ENCODE measurements around the gene KREMEN1. TPM values are rescaled to one million over a fixed set of nuclear protein-coding genes. Genes with fewer than 3 reads are reported as not detected.

The KREMEN1 gene
- total RNA-seq, 1 experiment from 2014 or later, result 2.4 TPM

DNA sequence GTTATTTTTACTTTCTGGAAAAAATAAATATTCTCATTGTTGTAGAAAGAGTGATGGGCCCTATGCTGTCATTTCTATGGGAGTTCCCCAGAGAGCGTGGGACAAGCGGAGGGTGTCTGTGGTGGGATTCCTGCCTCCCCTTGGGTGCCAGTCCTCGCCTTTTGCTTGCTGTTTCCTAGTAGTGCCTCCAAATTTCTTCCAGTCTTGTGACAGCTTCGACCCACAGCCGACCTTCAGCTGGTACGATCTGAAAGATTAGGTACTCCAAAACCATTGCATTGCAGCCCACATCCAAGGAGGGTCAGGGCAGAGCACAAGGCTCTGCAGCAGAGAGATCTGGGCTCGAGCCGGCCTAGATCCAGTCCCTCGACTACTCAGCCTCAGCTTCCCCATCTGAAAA lies 73.9 kb downstream of the KREMEN1 start:
- Histone ChIP-seq H3K4me3 (no peak overlapping the region), H3K36me3 (no peaks in the 10 kb centered on the region), H3K27me3 (no peaks in the 10 kb centered on the region), H3K9me3 (no peaks in the 10 kb centered on the region)
- DNase-seq, result no peak

DNA sequence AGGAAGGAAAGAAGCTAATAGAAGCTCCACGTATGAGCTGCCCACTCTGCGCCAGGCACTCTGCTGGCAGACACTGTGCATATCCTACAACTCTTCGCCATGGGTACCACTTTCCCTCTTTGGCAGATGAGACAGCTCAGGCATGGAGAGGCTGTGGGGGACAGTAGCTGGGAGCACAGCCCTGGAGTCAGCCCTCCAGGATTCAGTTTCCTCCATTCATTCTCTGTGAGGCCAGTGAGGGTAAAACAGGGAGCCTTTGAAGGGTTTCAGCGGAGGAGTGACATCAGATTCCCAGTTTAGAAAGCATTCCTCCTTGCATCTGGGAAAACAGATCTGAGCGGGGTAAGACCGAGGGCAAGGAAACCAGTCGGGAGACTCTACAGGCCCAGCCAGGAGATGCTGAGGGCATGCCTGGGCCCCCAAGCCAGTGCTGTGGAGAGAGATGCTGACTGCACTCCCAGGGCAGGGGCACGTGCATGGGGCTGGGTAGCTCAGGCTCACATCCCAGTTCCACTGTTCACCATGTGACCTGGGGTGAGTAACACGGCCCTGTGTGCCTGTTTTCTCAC lies 74.6 kb downstream of the KREMEN1 start:
- Histone ChIP-seq H3K4me3 (no peak overlapping the region), H3K36me3 (no peaks in the 10 kb centered on the region), H3K9me3 (no peaks in the 10 kb centered on the region), H3K27me3 (no peaks in the 10 kb centered on the region)
- DNase-seq, result no peak

DNA sequence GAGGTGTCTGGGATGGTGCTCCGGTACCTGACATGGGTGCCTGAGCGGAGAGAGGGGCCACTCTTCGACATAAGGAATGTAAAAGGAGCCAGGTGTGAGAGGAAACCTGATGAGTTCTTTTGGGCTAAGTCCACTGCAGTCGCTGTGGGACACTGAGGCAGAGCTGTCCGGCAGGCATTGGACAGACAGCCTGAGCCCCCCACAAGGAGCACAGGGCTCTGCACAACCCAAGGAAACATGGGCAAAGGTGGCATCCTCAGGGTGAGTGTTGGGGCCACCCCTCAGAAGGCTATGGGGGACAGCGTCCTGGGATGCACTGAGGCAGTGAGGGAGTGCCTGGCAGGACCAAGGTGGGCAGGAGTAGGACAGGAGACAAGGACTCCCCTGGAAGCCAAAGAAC lies 75.2 kb downstream of the KREMEN1 start:
- DNase-seq, result no peak
- H3K4me3 ChIP-seq, result no peak overlapping the region
- H3K9me3 ChIP-seq, result no peaks in the 10 kb centered on the region
- H3K36me3 ChIP-seq, result no peaks in the 10 kb centered on the region
- no peaks in the 10 kb centered on the region for H3K27me3 ChIP-seq

DNA sequence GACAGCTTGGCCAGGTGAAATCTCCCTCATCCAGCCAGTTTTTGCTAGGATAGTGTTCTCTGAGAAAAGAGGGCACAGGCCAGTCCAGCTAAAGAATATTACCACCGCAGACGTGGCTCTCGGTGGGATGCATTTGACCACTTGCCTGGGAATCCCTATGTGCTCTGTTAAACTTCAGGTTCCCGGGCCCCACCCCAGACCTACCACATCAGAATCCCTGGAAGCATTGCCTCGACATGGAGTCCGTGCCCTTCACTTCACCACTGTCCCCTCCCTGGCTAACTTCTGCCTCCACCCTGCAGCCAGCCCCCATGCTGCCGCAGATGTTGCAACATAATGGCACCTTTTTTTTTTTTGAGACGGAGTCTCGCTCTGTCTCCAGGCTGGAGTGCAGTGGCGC lies 76.0 kb downstream of the KREMEN1 start:
- no peak for DNase-seq
- Histone ChIP-seq H3K4me3 (no peak overlapping the region), H3K9me3 (no peaks in the 10 kb centered on the region), H3K27me3 (no peaks in the 10 kb centered on the region), H3K36me3 (no peaks in the 10 kb centered on the region)

DNA sequence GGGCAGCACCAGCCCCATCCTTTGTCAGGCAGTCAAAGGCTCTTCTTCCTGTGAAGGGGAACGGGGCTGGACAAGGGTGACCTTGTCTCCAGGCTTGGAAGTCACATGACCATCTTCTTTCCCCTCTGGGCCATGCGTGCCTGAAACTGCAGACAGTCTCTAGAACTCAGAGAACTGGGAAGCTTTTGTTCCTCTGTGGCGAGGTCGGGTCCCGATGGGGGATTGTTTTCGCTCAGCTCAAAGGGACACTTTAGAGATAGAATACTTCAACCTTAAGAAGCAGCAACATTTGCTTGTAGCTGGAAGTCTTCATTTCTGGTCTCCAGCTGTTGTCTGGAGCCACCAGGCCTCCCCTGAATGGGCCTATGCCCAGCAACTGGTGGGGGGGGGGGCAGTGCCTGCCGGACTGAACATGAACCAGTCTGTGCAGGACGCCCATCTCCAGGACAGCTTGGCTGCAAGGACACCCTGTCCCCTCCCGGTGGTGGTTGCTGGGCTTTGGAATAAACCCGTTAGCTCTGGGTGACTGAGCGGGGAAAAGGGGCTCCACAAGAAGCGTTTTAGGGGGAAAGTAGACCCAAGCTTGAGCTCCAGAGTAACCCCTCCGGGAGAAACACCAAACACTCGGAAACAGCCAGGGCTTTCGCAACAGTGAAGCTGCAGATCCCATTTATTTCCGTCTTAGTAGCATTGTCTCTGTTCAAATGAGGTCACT lies 77.2 kb downstream of the KREMEN1 start:
- H3K27me3 ChIP-seq, result no peaks in the 10 kb centered on the region
- H3K9me3 ChIP-seq, result no peaks in the 10 kb centered on the region
- DNase-seq, result no peak
- no peaks in the 10 kb centered on the region for H3K36me3 ChIP-seq
- no peak overlapping the region for H3K4me3 ChIP-seq

DNA sequence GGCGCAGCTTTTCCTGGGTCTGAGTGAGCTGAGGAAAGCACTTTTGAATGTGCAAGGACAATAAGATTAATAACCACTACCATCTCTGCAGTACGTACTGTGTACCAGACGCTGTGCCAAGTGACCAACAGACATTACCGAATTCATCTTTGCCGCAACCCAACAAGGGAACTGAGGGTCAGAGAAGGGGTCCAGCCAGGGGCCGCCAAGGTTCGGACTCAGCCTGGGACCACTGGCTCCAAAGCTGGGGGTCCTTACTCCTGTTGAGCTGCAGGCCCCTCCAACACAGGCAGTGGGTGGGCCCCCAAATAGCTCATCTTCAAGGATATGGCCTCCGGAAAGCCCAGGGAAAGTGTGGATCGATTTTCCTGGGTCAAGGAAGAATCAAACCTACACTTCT lies 77.9 kb downstream of the KREMEN1 start:
- Histone ChIP-seq H3K36me3 (no peaks in the 10 kb centered on the region), H3K9me3 (no peaks in the 10 kb centered on the region), H3K4me3 (no peak overlapping the region), H3K27me3 (no peaks in the 10 kb centered on the region)
- DNase-seq, result no peak

DNA sequence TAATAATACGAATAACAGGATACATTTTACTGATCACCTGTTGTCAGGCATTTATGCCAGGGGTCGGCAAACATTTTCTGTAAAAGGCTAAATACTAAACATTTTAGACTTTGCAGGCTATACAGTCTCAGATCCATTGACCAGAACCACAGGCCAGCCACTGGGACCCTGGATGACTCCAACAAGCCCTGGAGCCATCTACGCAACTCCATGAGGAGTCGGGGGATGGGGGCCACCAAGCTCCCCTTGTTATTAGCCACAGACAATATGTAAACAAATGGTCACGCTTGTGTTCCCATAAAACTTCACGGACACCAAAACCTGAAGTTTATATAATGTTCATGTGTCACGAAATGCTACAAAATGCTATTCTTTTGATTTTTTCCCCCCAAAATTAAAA lies 78.5 kb downstream of the KREMEN1 start:
- Histone ChIP-seq H3K4me3 (no peak overlapping the region), H3K9me3 (no peaks in the 10 kb centered on the region), H3K36me3 (no peaks in the 10 kb centered on the region), H3K27me3 (no peaks in the 10 kb centered on the region)
- DNase-seq, result no peak

DNA sequence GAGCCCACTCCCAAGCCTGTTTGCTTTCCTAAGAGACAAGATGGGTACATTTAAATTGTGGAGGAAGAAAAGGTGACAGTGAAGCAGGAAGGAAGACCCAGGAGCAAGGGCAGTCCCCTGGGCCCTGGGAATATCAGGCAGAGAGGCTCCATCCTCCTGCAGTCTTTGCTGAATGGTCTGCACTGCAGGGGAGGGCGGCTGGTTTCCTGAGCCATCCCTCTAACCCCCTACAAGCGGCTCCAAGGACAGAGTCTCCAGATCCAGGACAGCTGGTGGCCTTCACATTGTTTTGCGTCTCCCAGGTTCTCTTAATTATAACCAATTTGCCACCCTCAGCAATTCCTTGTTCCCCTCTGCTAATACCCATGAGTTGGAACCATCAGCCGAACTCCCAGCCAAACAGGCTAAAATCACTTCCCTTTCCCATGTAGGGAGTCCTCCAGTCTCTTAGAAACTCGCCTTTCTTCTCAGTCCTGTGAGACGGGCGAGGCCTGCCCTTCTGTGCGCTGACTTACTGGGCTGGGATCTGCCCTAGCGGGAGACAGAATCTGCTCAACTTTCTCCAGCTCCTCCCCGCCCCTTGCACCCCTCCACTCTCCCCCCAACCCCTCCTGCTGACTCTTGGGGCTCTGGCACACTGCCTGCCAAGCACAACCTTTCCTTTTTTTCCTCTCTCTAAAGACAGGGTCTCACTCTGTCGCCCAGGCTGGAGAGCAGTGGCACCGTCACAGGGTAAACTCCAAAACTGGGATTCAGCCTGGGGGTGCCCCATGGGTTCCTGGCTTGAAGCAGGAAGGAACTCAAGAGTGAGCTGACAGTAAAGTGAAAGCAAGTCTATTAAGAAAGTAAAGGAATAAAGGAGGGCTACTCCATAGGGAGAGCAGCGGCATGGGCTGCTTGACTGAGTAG lies 79.5 kb downstream of the KREMEN1 start:
- Histone ChIP-seq H3K27me3 (no peaks in the 10 kb centered on the region), H3K36me3 (no peaks in the 10 kb centered on the region), H3K9me3 (no peaks in the 10 kb centered on the region), H3K4me3 (no peak overlapping the region)
- no peak for DNase-seq

DNA sequence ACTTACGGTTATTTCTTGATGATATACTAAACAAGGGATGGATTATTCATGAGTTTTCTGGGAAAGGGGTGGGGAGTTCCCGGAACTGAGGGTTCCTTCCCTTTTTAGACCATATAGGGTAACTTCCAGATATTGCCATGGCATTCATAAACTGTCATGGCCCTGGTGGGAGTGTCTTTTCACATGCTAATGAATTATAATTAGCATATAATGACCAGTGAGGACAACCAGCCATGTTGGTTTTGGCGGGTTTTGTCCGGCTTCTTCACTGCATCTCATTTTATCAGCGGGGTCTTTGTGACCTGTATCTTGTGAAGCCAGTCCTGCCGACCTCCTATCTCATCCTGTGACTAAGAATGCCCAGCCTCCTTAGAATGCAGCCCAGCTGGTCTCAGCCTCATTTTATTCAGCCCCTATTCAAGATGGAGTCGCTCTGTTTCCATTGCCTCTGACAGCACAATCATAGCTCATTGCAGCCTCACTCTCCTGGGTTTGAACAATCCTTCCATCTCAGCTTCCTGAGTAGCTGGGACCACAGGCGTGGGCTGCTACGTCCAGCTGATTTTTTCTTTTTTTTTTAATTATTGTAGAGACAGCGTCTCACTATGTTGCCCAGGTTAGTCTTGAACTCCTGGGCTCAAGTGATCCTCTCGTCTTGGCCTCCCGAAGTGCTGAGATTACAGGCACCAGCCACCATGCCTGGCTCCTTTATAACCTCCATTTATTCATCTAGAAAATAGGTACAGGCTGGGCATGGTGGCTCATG lies 80.3 kb downstream of the KREMEN1 start:
- Histone ChIP-seq H3K9me3 (no peaks in the 10 kb centered on the region), H3K36me3 (no peaks in the 10 kb centered on the region)
- no peak for DNase-seq

DNA sequence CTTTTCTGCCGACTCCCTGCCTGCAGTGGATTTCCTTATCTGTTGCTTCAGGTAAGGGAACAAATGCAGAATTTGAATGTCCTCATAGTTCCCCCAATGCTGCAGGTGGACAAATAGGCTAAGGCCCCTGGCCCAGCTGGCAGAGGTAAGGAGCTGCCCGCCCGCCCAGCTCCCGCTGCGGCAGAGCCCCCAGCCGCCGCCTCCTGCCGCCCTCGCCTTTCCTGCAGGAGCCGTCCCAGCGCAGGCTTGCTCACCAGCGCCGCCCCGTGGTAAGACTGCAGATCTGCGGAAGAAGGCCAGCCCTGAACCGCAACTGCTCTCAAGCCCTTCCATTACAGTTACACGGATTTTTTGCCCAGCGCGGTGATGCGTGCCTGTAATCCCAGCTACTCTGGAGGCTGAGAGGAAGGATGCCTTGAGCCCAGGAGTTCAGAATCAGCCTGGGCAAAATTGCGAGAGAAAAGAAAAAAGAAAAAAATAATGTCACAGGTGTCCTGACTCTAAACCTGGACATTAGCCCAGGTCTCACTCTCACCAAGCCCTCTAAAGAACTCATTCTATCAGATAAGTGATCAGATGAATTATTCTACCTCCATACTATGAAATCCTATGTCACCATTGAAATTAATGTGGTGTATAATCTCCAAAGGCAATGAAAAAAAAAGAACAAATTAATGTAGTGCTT lies 81.7 kb downstream of the KREMEN1 start:
- Histone ChIP-seq H3K27me3 (no peaks in the 10 kb centered on the region), H3K36me3 (no peaks in the 10 kb centered on the region), H3K4me3 (no peak overlapping the region), H3K9me3 (no peaks in the 10 kb centered on the region)
- peak; percentile 60 for DNase-seq

More for the DNA sequence above, 80.3 kb downstream of the KREMEN1 start:
- Histone ChIP-seq H3K27me3 (no peaks in the 10 kb centered on the region), H3K4me3 (no peak overlapping the region)

DNA sequence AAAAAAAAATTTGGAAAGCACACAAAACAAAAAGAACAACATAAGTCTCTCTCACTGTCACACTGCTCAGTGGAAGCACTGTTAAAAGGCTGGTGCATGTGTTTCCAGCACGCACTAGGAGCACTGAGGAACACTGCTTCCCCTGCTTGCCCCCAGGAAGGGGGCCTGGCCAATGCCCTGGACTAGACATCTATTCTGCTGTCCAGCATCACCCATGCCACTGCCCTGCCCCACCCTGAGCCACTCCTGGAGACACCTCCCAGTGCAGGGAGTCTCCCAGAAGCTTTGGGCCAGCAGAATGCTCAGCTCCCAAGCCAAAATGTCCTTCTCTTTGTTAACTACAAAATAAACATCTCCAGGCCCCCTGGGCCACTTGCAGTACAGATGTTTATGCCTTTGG lies 83.1 kb downstream of the KREMEN1 start:
- Histone ChIP-seq H3K27me3 (0 out of 2 replicates have a peak, but pooled peaks cover 2% of the 10 kb centered on the region), H3K36me3 (no peaks in the 10 kb centered on the region), H3K4me3 (no peak overlapping the region), H3K9me3 (no peaks in the 10 kb centered on the region)
- no peak for DNase-seq

DNA sequence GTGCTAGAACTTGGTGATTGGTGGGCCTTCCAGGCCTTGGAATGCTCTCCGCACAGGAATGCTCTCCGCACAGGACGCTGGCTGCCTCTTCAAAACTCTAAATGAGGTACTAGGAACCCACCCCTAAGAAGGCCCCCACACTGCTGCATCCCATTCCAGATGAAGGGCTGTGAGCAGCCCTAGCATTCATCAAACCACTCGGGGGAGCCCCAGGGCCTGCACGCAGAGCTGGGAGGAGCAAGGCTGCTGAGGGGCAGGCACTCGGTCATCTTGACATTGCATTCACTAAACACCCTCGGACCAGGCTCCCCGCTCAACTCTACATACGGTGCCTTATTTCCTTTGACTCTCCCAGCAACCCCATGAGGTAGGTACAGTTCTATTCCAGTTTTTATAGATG lies 83.7 kb downstream of the KREMEN1 start:
- H3K4me3 ChIP-seq, result no peak overlapping the region
- H3K9me3 ChIP-seq, result no peaks in the 10 kb centered on the region
- no peaks in the 10 kb centered on the region for H3K36me3 ChIP-seq
- H3K27me3 ChIP-seq, result 0 out of 2 replicates have a peak, but pooled peaks cover 2% of the 10 kb centered on the region
- no peak for DNase-seq

DNA sequence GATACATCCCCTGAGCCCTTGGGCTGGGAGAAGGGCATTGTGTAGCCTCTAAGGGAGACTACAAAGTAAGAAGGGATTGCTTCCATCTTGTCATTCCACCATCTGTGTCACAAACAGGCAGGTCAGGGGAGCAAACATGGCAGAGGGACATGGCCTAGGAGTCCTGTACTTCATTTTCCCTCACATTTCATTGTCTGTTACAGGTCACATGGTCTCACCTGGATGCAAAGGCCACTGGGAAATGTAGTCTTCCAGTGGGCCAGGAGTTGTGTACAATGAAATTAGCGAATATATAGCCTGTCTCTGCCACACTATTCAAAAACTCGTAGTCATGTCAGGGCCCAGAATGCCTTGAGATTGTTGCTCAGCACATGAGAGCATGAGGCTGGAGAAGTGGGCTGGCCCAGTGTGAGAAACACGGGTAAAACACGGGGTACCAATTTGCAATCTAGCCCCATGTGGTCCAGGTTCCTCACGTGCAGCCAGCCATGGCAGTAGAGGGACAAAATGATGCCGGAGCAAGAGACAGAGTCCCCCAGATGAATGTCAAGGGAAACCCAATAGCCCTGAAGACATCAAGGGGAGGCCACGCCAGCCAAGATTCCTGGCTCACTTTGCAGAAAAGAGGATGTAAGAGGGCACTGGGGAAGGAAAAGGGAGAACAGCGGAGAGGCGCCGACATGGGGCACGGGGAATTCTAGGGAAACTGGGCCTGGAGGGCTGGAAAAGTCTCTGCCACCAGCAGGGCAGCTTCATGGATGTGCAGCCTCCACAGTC lies 85.1 kb downstream of the KREMEN1 start:
- no peak for DNase-seq
- 0 out of 2 replicates have a peak, but pooled peaks cover 2% of the 10 kb centered on the region for H3K27me3 ChIP-seq
- no peaks in the 10 kb centered on the region for H3K9me3 ChIP-seq
- no peak overlapping the region for H3K4me3 ChIP-seq
- H3K36me3 ChIP-seq, result no peaks in the 10 kb centered on the region

DNA sequence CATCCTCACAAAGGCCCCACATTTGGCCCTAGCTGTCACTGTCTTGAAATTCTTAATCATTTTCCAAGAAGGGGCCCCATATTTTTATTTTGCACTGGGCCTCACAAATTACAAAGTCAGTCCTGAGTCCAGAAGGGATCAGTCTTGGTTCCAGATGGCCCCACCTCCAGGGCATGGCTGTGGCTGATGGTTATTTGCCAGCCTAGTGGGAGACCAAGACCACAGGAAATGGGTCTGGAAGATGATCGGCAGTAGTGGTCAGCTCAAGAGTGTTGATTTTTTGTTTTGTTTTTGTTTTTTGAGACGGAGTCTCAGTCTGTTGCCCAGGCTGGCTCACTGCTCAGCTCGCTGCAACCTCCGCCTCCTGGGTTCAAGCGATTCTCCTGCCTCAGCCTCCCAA lies 85.7 kb downstream of the KREMEN1 start:
- 0 out of 2 replicates have a peak, but pooled peaks cover 2% of the 10 kb centered on the region for H3K27me3 ChIP-seq
- H3K36me3 ChIP-seq, result no peaks in the 10 kb centered on the region
- no peak overlapping the region for H3K4me3 ChIP-seq
- DNase-seq, result no peak
- H3K9me3 ChIP-seq, result no peaks in the 10 kb centered on the region

DNA sequence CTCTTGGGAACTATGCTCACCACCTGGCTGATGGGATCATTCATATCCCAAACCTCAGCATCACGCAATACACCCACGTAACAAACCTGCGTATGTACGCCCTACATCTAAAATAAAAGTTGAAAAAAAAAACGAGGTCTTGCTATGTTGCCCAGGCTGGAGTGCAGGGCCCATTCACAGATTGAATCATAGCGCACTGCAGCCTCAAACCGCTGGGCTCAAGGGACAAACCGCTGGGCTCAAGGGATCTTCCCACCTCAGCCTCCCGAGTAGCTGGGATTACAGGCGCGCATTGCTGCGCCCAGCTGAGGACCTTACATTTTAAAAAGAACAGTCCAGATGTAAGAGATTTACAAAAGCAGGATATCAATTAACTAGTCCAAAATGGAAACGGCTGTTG lies 91.0 kb downstream of the KREMEN1 start:
- H3K36me3 ChIP-seq, result no peaks in the 10 kb centered on the region
- no peak overlapping the region for H3K4me3 ChIP-seq

More for the DNA sequence above, 91.0 kb downstream of the KREMEN1 start:
- Histone ChIP-seq H3K27me3 (0 out of 2 replicates have a peak, but pooled peaks cover 2% of the 10 kb centered on the region), H3K9me3 (no peaks in the 10 kb centered on the region)
- no peak for DNase-seq

All from MG63 (cell line).